ENCODE data around the gene MYO3B. TPM values are rescaled to one million over a fixed set of nuclear protein-coding genes. Genes with fewer than 3 reads are reported as not detected.
"Not testable (repeated sequence)": the region's sequence is repeated elsewhere in the genome, so short reads cannot be mapped to it uniquely, and the experiment has no call there.

MYO3B gene
- total RNA-seq, 1 experiment from 2014 or later = 11.9 TPM

DNA sequence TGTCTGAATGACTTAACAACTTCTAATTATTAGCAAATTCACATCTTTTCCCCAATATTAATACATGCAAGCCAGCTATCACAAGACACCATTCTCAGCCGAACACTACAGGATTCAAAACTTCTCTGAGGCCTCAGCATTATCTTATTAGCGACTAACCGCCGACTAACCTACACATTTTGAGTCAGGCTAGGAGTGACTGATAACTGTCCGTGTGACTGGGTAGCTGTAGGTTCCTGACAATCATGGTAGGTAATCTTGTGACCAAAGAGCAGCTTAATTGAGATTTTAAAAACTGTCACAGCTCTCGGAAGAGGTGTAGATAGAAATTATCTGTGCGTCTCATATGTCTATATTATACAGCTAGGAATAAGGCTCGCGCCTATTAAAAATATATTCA lies 493.1 kb downstream of the MYO3B start:
- DNase-seq (ENCODE audit: low spot score) = no peak
- in situ Hi-C loops (cut with HindIII; ENCODE audit: low sequenced_read_pairs) = no loop called here

- in situ Hi-C loops (cut with HindIII; ENCODE audit: low sequenced_read_pairs); DNase-seq (ENCODE audit: low spot score): not testable (repeated sequence)
These were observed 496.3 kb downstream of the MYO3B start for GRCh38 chr2:170674282-170674681.

DNA sequence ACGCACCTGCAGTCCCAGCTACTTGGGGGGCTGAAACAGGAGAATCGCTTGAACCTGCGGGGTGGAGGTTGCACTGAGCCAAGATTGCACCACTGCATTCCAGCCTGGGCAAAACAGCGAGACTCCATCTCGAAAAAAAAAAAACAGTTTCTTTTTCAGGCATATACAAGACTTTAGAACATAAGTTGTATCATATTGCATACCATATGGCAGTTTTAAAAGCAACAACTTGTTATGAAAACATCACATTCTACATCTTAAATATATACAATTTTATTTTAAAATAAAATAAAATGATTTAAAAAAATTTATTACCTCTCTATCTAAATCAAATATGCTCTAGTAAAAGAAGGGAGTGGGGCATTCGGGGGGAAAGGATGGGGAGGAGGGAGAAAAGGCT lies 497.8 kb downstream of the MYO3B start:
- in situ Hi-C loops (cut with HindIII; ENCODE audit: low sequenced_read_pairs) = no loop called here
- no peak for DNase-seq (ENCODE audit: low spot score)

- peak; percentile 22 for DNase-seq (ENCODE audit: low spot score)
These were observed 501.7 kb downstream of the MYO3B start for GRCh38 chr2:170679607-170680079.

DNA sequence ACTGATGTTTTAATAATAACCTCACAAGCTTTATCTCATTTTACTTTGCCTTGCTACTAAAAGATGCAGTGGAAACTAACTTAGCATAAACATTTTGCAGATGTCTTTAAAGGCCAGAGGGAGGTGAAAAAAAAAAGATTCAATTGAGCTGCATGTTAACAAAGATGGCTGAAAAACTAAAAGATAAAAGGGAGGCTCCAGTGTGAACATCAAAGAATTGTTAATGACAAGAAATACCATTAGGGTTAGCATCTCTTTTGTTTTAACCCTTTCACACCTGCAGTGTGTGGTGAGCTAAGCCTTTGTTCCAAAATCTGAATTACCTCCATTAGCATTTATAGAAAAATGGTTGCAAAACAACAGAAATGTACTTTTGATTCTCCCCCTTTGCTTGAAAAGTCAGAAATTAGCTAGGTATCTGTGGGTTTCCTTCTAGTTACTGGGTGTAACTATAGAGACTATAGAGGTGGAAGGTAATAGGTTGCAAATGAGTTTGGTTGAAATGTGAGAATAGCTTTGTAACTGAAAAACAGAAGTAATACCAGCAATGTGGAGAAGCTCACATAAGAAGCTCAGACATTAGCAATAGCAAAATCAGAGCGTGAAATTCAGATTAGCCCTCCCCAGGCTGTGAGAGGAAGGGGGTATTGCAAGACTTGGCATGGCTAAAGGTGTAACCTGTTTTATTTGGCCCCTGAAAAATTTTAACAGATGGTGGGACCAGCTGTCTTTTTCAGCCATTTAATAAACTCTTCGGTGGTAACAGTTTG lies 502.4 kb downstream of the MYO3B start:
- in situ Hi-C loops (cut with HindIII; ENCODE audit: low sequenced_read_pairs) = no loop called here
- DNase-seq (ENCODE audit: low spot score) = peak; percentile 91

More at GRCh38 chr2:170679607-170680079, 501.7 kb downstream of the MYO3B start:
- in situ Hi-C loops (cut with HindIII; ENCODE audit: low sequenced_read_pairs) = no loop called here

GRCh38 chr2:170681311-170681710 lies 503.4 kb downstream of the MYO3B start:
- in situ Hi-C loops (cut with HindIII; ENCODE audit: low sequenced_read_pairs) = no loop called here
- DNase-seq (ENCODE audit: low spot score) = peak; percentile 12

DNA sequence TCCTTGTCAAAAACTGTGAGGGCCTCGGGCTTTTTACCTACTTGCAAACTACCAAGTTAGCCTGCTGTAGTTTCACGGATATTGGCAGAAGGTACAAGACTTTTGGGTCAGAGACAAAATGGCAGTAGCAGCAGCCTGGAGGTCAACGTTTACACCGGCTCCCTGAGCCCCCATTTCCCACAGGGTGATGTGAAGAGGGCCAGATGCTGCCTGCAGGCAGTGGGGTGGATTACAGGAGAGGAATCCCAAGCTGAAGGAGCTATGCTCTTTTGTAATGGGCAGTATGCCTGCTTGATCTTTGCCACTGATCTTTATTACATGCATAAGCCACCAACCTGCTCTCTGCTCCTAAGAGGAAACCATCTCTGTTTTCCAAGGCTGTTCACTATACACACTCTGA lies 507.6 kb downstream of the MYO3B start:
- in situ Hi-C loops (cut with HindIII; ENCODE audit: low sequenced_read_pairs) = no loop called here
- DNase-seq (ENCODE audit: low spot score) = no peak

DNA sequence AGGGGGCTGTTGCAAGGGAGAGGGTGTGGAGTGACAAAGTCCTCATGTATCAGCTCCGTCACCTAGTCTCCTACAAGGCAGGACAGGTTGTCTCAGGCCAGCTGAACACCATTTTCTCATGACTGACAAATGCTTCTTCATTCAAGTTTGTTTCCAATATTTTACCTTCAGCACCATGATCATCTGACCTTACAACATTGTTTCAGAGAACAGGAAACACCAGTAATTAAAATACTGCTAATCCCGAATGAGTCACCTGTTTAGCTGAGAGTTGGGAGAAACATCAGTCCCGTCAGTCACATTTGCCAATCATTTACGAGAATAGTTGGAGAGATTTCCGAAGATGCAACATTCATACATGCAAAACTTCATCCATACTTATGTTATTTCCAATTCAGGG lies 511.5 kb downstream of the MYO3B start:
- in situ Hi-C loops (cut with HindIII; ENCODE audit: low sequenced_read_pairs) = no loop called here
- DNase-seq (ENCODE audit: low spot score) = no peak

GRCh38 chr2:170690640-170691039 lies 512.7 kb downstream of the MYO3B start:
- DNase-seq (ENCODE audit: low spot score) = peak; percentile 48
- in situ Hi-C loops (cut with HindIII; ENCODE audit: low sequenced_read_pairs) = no loop called here

DNA sequence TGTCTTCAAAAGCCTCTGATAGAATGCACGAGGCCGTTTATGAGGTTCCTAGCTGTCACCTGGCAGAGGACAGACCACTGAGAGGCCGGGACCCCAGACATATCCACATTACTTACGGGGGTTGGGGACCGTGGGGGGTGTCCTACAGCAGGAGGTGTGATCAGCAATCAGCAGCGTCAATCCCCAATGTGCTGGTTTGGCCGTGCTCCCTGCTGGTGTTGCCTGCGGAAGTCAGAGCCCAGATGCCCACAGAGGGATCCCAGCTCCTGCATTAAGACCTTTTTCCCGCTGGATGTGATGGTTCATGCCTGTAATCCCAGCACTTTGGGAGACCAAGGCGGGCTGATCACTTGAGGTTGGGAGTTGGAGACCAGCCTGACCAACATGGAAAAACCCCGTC lies 516.4 kb downstream of the MYO3B start:
- in situ Hi-C loops (cut with HindIII; ENCODE audit: low sequenced_read_pairs) = no loop called here
- DNase-seq (ENCODE audit: low spot score) = no peak

DNA sequence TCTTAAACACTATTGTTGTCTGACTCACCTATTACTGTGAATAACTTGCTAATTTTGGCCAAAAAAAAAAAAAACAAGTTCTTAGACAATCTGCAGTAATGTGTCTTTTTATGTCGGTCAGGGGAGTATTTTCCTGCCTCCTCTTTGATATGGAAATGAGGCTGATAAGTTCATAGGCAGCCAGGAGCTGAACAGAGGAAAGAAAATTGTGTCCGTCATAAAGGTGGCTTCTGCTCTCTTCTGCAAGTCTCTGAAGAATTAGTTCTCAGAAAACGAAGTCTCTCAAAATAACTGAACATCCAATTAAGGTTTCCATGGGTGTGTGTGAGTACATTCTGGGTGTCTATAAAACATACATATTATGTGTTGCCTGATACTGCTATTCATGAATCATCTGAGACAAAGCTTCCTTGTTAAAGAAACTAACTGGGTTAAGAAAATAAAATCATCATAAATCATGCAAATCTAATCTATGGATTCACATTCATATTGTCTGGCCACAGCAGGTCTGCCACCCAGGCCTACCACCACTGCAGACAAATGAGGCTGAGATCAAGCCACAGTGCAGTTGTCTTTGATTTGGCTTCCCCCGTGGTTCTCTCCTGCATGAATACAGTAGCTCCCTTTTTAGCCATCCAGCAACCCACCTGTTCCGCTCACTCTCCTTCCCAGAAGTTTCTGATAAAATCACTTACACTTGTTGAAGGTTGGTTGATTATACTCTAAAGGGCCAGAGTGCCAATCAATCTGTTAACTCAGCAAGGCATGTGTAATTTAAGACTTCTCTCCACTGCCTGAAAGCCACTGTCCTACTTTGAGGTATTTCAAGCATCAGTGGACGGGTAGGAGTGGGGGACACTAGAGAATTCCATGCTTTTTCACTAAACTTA lies 517.8 kb downstream of the MYO3B start:
- DNase-seq (ENCODE audit: low spot score) = no peak
- in situ Hi-C loops (cut with HindIII; ENCODE audit: low sequenced_read_pairs) = no loop called here

DNA sequence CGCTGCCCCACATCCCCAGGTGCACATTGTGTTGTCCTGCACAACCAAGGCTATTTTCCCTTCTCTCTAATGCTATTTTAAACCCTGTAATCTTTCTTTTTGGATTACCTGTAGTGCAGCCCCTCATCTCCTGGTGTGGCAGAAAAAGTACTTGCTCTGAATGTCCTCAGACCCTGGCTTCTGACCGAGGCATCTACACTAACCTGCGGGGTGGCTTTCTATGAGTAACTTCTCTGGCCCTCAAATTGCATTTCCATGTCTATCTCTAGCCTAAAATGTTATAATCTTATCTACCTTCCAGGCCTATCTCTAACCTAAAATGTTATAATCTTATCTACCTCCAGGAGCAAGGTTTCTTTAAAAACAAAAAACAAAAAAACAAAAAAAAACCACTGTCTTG lies 519.0 kb downstream of the MYO3B start:
- in situ Hi-C loops (cut with HindIII; ENCODE audit: low sequenced_read_pairs) = no loop called here
- no peak for DNase-seq (ENCODE audit: low spot score)

- DNase-seq (ENCODE audit: low spot score) = no peak
- in situ Hi-C loops (cut with HindIII; ENCODE audit: low sequenced_read_pairs) = no loop called here
These were observed 523.1 kb downstream of the MYO3B start for GRCh38 chr2:170701011-170701410.

DNA sequence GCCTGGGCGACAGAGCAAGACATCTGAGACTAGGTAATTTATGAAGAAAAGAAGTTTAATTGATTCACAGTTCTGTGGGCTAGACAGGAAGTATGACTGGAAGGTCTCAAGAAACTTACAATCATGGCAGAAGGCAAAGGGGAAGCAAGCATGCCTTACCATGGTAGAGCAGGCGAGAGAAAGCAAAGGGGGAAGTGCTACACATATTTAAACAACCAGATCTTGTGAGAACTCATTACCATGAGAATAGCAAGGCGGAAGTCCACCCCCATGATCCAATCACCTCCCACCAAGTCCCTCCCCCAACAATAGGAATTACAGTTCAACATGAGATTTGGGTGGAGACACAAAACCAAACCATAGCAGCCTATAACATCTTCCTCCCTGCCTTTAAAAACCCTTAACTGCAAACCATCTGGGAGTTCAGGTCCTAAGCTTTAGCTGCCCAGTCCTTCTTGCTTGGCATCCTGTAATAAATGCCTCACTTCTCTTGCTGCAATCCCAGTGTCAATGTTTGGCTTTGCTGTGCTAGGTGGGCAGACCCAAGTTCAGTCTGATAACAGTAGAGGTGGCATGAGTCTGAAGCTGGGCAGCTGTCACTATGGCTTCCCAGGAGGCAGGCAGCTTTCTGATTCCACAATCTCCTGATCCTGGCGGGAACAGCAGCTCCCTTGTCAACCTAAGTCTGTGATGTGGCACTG lies 526.0 kb downstream of the MYO3B start:
- in situ Hi-C loops (cut with HindIII; ENCODE audit: low sequenced_read_pairs) = no loop called here
- DNase-seq (ENCODE audit: low spot score) = no peak

All from G401 (cell line).